ENCODE results near the gene BTC.
"Not testable (repeated sequence)": the region's sequence is repeated elsewhere in the genome, so short reads cannot be mapped to it uniquely, and the experiment has no call there.

BTC gene

DNA sequence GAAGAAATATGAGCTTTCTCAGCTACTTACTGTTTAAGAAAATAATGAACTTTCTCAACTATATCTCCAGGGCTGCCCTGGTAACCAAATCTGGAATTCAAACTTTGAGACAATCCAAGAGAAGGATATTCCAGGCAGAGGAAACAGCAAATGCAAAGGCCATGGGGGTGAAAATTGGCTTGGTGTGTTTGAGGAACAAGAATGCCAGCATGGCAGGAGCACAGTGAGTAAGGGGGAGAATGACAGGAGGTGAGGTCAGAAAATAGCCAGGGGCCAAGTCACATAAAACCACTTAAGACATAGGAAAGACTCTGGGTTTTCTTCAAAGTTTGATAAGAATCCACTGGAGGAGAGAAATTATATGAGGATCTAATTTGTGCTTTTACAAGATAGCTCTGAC, 27.2 kb upstream of the BTC start:
- TF ChIP-seq, protein P1, sequence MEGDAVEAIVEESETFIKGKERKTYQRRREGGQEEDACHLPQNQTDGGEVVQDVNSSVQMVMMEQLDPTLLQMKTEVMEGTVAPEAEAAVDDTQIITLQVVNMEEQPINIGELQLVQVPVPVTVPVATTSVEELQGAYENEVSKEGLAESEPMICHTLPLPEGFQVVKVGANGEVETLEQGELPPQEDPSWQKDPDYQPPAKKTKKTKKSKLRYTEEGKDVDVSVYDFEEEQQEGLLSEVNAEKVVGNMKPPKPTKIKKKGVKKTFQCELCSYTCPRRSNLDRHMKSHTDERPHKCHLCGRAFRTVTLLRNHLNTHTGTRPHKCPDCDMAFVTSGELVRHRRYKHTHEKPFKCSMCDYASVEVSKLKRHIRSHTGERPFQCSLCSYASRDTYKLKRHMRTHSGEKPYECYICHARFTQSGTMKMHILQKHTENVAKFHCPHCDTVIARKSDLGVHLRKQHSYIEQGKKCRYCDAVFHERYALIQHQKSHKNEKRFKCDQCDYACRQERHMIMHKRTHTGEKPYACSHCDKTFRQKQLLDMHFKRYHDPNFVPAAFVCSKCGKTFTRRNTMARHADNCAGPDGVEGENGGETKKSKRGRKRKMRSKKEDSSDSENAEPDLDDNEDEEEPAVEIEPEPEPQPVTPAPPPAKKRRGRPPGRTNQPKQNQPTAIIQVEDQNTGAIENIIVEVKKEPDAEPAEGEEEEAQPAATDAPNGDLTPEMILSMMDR (IDR thresholded peaks at IDR 0.05; ENCODE audit: insufficient read depth, low read depth, low read length, missing control alignments): no peak
- no peak for DNase-seq (ENCODE audit: low read depth)
- H3K4me3 ChIP-seq (ENCODE audit: low read depth, low read length): no peak overlapping the region

DNA sequence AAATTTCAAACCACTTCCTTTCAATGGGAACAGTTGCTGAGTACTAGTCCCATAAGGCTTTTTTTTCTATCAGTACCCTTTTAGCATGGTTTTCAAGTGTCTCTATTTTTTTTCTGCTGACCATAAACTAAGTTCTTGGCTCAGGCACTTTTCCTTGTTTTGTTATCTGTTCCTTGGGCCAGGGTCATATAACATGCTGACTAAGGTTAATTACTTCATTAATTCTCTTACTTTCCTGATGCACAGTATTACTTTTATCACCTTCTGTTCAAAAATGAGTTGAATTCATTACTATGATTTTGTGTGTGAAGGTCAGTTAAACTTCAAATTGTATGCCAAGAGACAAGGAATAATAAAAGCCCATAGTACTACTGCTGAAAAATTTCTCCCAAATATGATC, 19.7 kb upstream of the BTC start:
- DNase-seq (ENCODE audit: low read depth): no peak
- TF ChIP-seq, protein P1 (IDR thresholded peaks at IDR 0.05; ENCODE audit: insufficient read depth, low read depth, low read length, missing control alignments): no peak
- no peak overlapping the region for H3K4me3 ChIP-seq (ENCODE audit: low read depth, low read length)

DNA sequence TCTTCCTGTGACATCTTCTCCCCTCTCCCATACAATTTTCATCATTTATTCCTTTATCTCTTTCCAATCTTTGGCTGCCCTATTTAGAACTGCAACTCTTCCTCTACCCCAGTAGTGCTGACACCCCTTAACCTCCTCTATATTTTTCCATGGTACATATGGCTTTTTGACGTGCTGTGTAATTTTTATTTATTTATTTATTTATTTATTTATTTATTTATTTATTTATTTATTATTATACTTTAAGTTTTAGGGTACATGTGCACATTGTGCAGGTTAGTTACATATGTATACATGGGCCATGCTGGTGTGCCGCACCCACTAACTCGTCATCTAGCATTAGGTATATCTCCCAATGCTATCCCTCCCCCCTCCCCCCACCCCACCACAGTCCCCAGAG, 17.7 kb upstream of the BTC start:
- H3K4me3 ChIP-seq (ENCODE audit: low read depth, low read length); DNase-seq (ENCODE audit: low read depth): not testable (repeated sequence)

DNA sequence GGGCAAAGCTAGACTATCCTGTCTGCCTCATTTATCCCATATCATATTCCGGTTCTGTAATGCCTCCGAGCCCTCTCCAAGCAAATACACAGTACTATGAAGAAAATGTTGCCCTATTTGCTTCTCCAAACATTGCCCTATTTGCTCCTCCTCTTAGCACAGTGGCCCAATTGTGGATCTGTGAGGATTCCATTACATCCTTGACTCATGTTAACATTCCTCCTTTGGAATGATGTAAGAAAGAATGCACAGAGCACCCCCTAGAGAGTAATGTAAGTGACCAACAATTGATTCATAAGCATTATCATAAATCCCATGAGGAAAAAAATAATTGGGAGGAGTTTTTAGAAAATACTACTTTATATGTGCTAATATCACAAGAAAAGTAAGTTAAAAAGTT, 11.3 kb upstream of the BTC start:
- TF ChIP-seq, protein P1 (IDR thresholded peaks at IDR 0.05; ENCODE audit: insufficient read depth, low read depth, low read length, missing control alignments): no peak
- no peak overlapping the region for H3K4me3 ChIP-seq (ENCODE audit: low read depth, low read length)
- DNase-seq (ENCODE audit: low read depth): no peak

DNA sequence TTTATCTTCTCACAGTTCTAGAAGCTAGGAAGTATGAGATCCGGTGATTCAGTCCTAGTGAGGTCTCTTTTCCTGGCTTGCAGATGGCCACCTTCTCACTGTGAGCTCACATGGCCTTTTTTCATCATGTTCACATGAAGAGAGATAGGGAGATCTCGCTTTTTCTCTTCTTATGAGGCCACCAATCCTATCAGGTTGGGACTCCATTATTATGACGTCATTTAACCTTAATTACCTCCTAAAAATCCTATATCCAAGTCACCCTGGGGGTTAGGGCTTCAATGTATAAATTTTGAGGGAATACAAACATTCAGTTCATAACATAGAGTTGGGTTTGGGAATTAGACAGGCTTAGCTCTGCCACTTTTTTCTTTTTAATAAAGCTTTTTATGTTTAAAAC, 6.0 kb upstream of the BTC start:
- DNase-seq (ENCODE audit: low read depth): no peak
- TF ChIP-seq, protein P1 (IDR thresholded peaks at IDR 0.05; ENCODE audit: insufficient read depth, low read depth, low read length, missing control alignments): no peak
- H3K4me3 ChIP-seq (ENCODE audit: low read depth, low read length): no peak overlapping the region

DNA sequence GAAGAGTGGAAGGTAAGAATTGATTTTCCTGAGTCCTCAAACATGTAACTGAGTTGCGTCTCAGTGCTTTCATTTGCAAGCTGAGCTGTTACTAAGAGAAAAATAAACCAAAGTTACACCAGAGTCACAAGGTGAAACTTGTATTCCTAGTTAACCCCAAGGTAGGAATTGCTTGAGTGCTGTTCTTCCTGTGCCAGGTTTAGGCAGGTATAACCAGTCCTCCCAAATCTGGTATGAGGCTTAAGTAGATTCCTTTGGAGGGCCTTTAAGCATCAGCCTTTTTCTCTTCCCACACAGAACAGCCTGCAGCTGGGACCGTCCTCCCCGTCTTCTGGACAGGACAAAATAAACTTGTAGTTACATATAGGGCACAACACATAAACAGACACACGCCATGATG, 2.3 kb upstream of the BTC start:
- no peak overlapping the region for H3K4me3 ChIP-seq (ENCODE audit: low read depth, low read length)
- no peak for DNase-seq (ENCODE audit: low read depth)
- TF ChIP-seq, protein P1 (IDR thresholded peaks at IDR 0.05; ENCODE audit: insufficient read depth, low read depth, low read length, missing control alignments): no peak

DNA sequence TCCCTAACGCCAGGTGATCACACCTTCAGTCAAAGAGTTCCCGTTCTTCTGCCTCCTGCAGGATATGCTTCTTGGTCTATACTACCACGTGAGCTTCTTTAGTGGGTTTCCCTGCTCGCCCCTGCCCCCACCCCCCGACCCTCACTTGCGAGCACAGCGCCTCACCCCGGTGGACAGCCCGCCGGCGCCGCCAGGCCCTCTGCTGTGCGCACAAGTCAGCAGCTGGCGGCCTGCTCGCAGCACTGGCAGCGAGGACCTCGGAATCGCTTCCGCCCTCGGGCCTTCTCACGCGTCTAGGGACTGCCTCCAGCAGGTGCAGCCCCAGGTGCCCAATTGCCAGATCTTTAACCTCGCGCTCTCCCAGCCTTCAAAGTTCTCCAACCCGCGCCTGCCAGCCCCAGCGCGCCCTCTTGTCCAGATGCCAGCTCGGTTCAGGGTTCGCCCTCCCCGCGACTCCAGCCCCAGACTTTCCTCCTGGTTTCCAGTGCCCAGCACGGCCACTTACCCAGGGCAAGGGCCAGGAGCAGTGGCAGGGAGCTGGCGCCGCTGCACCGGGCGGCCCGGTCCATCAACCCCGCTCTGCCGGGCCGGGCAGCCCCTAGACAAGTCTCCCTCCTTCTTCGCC, 454 bp downstream of the BTC start:
- no peak overlapping the region for H3K4me3 ChIP-seq (ENCODE audit: low read depth, low read length)
- TF ChIP-seq, protein P1 (IDR thresholded peaks at IDR 0.05; ENCODE audit: insufficient read depth, low read depth, low read length, missing control alignments): no peak
- peak; percentile 23 for DNase-seq (ENCODE audit: low read depth)
